ENCODE data around the gene SLC35A3. TPM values are rescaled to one million over a fixed set of nuclear protein-coding genes. Genes with fewer than 3 reads are reported as not detected.
"Not testable (repeated sequence)": the region's sequence is repeated elsewhere in the genome, so short reads cannot be mapped to it uniquely, and the experiment has no call there.

Gene SLC35A3
- total and polyA plus RNA-seq, 12 donors = 3.2 to 9.4 (median 8.0) TPM

DNA sequence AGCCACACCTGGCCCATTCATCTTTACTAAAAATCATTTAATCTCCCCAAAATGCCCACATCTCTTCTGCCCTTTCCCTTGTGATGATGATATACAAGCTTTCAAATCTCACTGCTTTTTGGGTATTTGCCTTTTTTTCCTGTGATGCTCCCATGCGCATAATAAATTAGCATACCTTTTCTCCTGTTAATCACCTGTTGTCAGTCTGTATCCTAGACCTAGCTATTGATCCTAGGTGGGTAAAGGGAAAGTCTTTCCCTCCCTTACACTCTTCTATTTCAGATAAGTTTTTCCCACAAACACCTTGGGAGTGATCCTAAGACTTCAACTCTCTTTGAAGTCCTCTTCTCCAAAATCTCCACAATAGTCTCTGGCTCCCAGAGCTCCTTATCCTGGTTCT is 12.0 kb upstream of the SLC35A3 start:
- Histone ChIP-seq H3K27me3 (no peaks in the 10 kb centered on the region), H3K27ac (no peak overlapping the region), H3K9me3 (peaks cover 0 to 10% (median 0%) of the 10 kb centered on the region in 11 donors), H3K4me3 (no peak overlapping the region), H3K4me1 (no peaks in the 10 kb centered on the region), H3K36me3 (no peaks in the 10 kb centered on the region)
- TF ChIP-seq, protein P1, sequence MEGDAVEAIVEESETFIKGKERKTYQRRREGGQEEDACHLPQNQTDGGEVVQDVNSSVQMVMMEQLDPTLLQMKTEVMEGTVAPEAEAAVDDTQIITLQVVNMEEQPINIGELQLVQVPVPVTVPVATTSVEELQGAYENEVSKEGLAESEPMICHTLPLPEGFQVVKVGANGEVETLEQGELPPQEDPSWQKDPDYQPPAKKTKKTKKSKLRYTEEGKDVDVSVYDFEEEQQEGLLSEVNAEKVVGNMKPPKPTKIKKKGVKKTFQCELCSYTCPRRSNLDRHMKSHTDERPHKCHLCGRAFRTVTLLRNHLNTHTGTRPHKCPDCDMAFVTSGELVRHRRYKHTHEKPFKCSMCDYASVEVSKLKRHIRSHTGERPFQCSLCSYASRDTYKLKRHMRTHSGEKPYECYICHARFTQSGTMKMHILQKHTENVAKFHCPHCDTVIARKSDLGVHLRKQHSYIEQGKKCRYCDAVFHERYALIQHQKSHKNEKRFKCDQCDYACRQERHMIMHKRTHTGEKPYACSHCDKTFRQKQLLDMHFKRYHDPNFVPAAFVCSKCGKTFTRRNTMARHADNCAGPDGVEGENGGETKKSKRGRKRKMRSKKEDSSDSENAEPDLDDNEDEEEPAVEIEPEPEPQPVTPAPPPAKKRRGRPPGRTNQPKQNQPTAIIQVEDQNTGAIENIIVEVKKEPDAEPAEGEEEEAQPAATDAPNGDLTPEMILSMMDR (IDR thresholded peaks at IDR 0.05) = no peak
- WGBS, 2 donors = 97 to 100% methylated on average over 1 of the region's 1 CpG
- intact Hi-C loops (cut with DNase I) = no loop called here
- ATAC-seq (no peak), DNase-seq (no peak)

DNA sequence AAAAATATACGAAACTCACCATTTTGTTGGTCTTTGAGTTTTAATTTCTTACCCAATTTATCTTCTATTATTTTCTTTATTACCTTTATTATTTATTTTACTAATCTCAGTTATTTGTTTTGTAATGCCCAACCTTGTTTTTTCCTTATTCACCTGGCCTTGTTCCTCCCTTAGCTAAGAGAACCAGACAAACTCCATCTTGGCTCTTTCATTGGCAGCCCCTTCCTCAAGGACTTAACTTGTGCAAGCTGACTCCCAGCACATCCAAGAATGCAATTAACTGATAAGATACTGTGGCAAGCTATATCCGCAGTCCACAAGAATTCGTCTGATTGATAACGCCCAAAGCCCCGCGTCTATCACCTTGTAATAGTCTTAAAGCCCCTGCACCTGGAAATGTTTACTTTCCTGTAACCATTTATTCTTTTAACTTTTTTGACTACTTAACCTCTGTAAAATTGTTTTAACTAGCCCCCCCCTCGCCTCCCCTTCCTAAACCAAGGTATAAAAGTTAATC is 10.5 kb upstream of the SLC35A3 start:
- intact Hi-C loops (cut with DNase I) = not testable (repeated sequence)
- WGBS, 2 donors = 30 to 36% methylated on average over 7 of the region's 7 CpGs

GRCh38 chr1:99960260-99960659 is 9.5 kb upstream of the SLC35A3 start:
- 94 to 100% methylated on average over 5 of the region's 5 CpGs for WGBS, 2 donors
- H3K36me3 ChIP-seq; DNase-seq; H3K9me3 ChIP-seq; H3K4me3 ChIP-seq; H3K4me1 ChIP-seq; intact Hi-C loops (cut with DNase I); ATAC-seq; H3K27ac ChIP-seq; H3K27me3 ChIP-seq: not testable (repeated sequence)

More for the DNA sequence above, 10.5 kb upstream of the SLC35A3 start:
- H3K36me3 ChIP-seq, H3K9me3 ChIP-seq, H3K27me3 ChIP-seq, H3K4me3 ChIP-seq, H3K4me1 ChIP-seq, H3K27ac ChIP-seq, ATAC-seq, DNase-seq: not testable (repeated sequence)

DNA sequence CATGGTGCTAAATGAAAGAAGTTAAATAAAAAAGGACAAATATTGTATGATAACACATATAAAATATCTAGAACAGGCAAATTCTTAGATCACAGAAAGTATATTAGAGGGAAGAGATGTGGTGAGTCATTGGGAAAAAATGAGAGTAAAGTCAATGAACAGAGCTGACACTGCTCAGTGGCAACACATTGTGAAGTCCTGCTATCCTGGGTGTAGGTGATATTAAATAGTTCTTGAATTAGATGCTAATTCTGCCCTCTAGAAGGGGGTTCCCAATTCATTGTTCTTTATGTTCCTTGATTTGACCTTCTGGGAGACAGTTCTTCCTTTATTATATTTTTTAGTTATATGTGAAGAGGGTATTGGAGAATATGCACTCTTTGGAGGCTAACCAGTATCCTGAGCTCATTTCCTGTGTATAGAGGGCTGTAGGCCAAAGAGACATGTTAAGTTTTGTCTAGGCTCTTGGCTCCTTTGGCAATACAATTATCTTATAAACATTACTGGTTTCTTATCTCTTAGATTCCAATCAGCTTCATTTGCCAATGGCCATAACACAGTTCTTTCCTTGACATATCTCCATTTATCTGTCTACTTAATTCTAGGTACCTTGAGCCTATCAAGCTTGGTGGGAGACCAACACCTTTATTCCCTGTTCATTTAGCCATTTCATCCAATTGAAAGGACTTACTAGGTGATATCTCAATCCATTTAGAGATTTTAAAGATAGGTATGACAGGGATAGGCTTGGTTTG is 6.6 kb upstream of the SLC35A3 start:
- no peak overlapping the region for H3K4me3 ChIP-seq

GRCh38 chr1:99964806-99965205 is 5.0 kb upstream of the SLC35A3 start:
- no peaks in the 10 kb centered on the region for H3K27me3 ChIP-seq
- ATAC-seq = no peak
- H3K4me3 ChIP-seq = no peak overlapping the region
- 76 to 84% methylated on average over 3 of the region's 3 CpGs for WGBS, 2 donors
- no peak for DNase-seq
- no peaks in the 10 kb centered on the region for H3K36me3 ChIP-seq
- TF ChIP-seq, protein P1 (IDR thresholded peaks at IDR 0.05) = no peak
- peaks cover 0 to 12% (median 5%) of the 10 kb centered on the region in 9 donors for H3K4me1 ChIP-seq
- intact Hi-C loops (cut with DNase I) = no loop called here
- H3K27ac ChIP-seq = no peak overlapping the region
- no peaks in the 10 kb centered on the region for H3K9me3 ChIP-seq

More for the DNA sequence above, 6.6 kb upstream of the SLC35A3 start:
- TF ChIP-seq, protein P1 (IDR thresholded peaks at IDR 0.05) = no peak
- DNase-seq = no peak
- no peaks in the 10 kb centered on the region for H3K27me3 ChIP-seq
- no peak overlapping the region for H3K27ac ChIP-seq
- no peaks in the 10 kb centered on the region for H3K4me1 ChIP-seq
- no peaks in the 10 kb centered on the region for H3K36me3 ChIP-seq
- H3K9me3 ChIP-seq = no peaks in the 10 kb centered on the region
- ATAC-seq = no peak
- intact Hi-C loops (cut with DNase I) = no loop called here

Measured in heart right ventricle (tissue), 16 donors.